ENCODE results near the gene GRHL1. TPM values are rescaled to one million over a fixed set of nuclear protein-coding genes. Genes with fewer than 3 reads are reported as not detected.

GRHL1 gene
- total and polyA plus RNA-seq, 2 donors (not counting 1 experiment from before 2014, with no cell fraction given), result 0.25 to 0.76 TPM

DNA sequence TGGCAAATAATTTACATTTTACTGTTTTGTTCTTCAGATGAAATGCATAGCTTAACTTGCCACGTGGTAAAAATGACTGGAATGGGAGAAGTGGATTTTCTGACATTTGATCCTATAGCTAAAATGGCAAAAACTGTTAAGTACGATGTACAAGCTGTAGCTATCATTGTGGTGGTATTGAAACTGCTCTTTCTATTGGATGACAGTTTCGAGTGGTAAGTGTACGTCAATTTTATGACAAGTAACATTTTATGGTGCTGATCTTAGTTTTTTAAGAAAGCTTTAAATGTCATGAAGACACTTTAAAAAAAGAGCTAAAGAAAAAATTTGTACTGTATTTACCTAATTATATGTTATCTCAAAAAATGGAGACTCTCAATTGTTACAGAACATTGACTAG, 40.8 kb upstream of the GRHL1 start:
- Histone ChIP-seq H2AFZ (ENCODE audit: insufficient read depth, low read depth, low read length, poor library complexity, severe bottlenecking) (no peak overlapping the region), H3K36me3 (replicated peaks in 1 of 2; ENCODE audit: control extremely low read depth in 1 of 2, control insufficient read depth in 1 of 2, extremely low read depth in 1 of 2, insufficient read depth in 2 of 2, low read length in 1 of 2) (peaks cover 7 to 21% of the 10 kb centered on the region in 2 experiments), H3K27me3 (replicated peaks in 1 of 4; ENCODE audit: control extremely low read depth in 1 of 4, control insufficient read depth in 3 of 4, insufficient read depth in 4 of 4, low read length in 3 of 4) (no peaks in the 10 kb centered on the region), H3K27ac (ENCODE audit: low read length in 2 of 2) (no peak overlapping the region), H3K4me3 (ENCODE audit: control extremely low read depth in 1 of 5, extremely low read depth in 1 of 5, insufficient read depth in 1 of 5, low read depth in 2 of 5, low read length in 4 of 5) (no peak overlapping the region), H3K4me1 (ENCODE audit: control insufficient read depth in 2 of 2, insufficient read depth in 2 of 2, low read length in 2 of 2) (no peaks in the 10 kb centered on the region), H4K20me1 (ENCODE audit: control insufficient read depth, insufficient read depth, low read length, poor library complexity, severe bottlenecking) (no peaks in the 10 kb centered on the region), H3K79me2 (ENCODE audit: control insufficient read depth, insufficient read depth, low read length) (no peaks in the 10 kb centered on the region), H3K9me3 (ENCODE audit: control extremely low read depth in 1 of 3, control insufficient read depth in 2 of 3, insufficient read depth in 1 of 3, low read length in 2 of 3) (no peaks in the 10 kb centered on the region), H3K4me2 (replicated peaks; ENCODE audit: low read depth, low read length, poor library complexity, severe bottlenecking) (no peak overlapping the region), H3K9ac (ENCODE audit: low read length) (no peak overlapping the region)
- no peak overlapping the region for H3K27ac Mint-ChIP-seq
- TF ChIP-seq, protein P1, sequence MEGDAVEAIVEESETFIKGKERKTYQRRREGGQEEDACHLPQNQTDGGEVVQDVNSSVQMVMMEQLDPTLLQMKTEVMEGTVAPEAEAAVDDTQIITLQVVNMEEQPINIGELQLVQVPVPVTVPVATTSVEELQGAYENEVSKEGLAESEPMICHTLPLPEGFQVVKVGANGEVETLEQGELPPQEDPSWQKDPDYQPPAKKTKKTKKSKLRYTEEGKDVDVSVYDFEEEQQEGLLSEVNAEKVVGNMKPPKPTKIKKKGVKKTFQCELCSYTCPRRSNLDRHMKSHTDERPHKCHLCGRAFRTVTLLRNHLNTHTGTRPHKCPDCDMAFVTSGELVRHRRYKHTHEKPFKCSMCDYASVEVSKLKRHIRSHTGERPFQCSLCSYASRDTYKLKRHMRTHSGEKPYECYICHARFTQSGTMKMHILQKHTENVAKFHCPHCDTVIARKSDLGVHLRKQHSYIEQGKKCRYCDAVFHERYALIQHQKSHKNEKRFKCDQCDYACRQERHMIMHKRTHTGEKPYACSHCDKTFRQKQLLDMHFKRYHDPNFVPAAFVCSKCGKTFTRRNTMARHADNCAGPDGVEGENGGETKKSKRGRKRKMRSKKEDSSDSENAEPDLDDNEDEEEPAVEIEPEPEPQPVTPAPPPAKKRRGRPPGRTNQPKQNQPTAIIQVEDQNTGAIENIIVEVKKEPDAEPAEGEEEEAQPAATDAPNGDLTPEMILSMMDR (IDR thresholded peaks at IDR 0.05), result no peak
- no peak for TF ChIP-seq EZH2 (IDR thresholded peaks at IDR 0.05; ENCODE audit: borderline replicate concordance, insufficient read depth, low read depth, low read length, poor library complexity, severe bottlenecking)
- no peaks in the 10 kb centered on the region for H3K4me1 Mint-ChIP-seq
- CTCF ChIA-PET, result no interaction called here
- DNase-seq, result no peak
- POLR2A ChIA-PET, result no interaction called here
- intact Hi-C loops (cut with micrococcal nuclease), result no loop called here
- WGBS (ENCODE audit: insufficient coverage), result 100% methylated on average over 2 of the region's 4 CpGs
- H3K27me3 Mint-ChIP-seq, result no peaks in the 10 kb centered on the region
- H3K4me3 Mint-ChIP-seq, result no peak overlapping the region
- no peaks in the 10 kb centered on the region for H3K9me3 Mint-ChIP-seq (ENCODE audit: insufficient read depth)
- ATAC-seq (ENCODE audit: low read depth), result no peak

GRCh38 chr2:9912468-9912867, 39.0 kb upstream of the GRHL1 start:
- H3K9ac ChIP-seq (ENCODE audit: low read length), result no peak overlapping the region
- Mint-ChIP-seq H3K9me3 (ENCODE audit: insufficient read depth) (no peaks in the 10 kb centered on the region), H3K27me3 (no peaks in the 10 kb centered on the region), H3K4me3 (no peak overlapping the region), H3K4me1 (no peaks in the 10 kb centered on the region), H3K27ac (no peak overlapping the region)
- H4K20me1 ChIP-seq (ENCODE audit: control insufficient read depth, insufficient read depth, low read length, poor library complexity, severe bottlenecking), result no peaks in the 10 kb centered on the region
- CTCF ChIA-PET, result no interaction called here
- no peaks in the 10 kb centered on the region for H3K79me2 ChIP-seq (ENCODE audit: control insufficient read depth, insufficient read depth, low read length)
- H3K4me1 ChIP-seq (ENCODE audit: control insufficient read depth in 2 of 2, insufficient read depth in 2 of 2, low read length in 2 of 2), result no peaks in the 10 kb centered on the region
- intact Hi-C loops (cut with micrococcal nuclease), result no loop called here
- H3K9me3 ChIP-seq (ENCODE audit: control extremely low read depth in 1 of 3, control insufficient read depth in 2 of 3, insufficient read depth in 1 of 3, low read length in 2 of 3), result no peaks in the 10 kb centered on the region
- H3K4me2 ChIP-seq (replicated peaks; ENCODE audit: low read depth, low read length, poor library complexity, severe bottlenecking), result no peak overlapping the region
- no peaks in the 10 kb centered on the region for H3K27me3 ChIP-seq (replicated peaks in 1 of 4; ENCODE audit: control extremely low read depth in 1 of 4, control insufficient read depth in 3 of 4, insufficient read depth in 4 of 4, low read length in 3 of 4)
- TF ChIP-seq, protein P1 (IDR thresholded peaks at IDR 0.05), result no peak
- no peak for TF ChIP-seq EZH2 (IDR thresholded peaks at IDR 0.05; ENCODE audit: borderline replicate concordance, insufficient read depth, low read depth, low read length, poor library complexity, severe bottlenecking)
- DNase-seq (no peak), ATAC-seq (ENCODE audit: low read depth) (no peak)
- no peak overlapping the region for H3K27ac ChIP-seq (ENCODE audit: low read length in 2 of 2)
- no CpG with 5 or more reads among the region's 4 CpGs for WGBS (ENCODE audit: insufficient coverage)
- H3K4me3 ChIP-seq (ENCODE audit: control extremely low read depth in 1 of 5, extremely low read depth in 1 of 5, insufficient read depth in 1 of 5, low read depth in 2 of 5, low read length in 4 of 5), result no peak overlapping the region
- POLR2A ChIA-PET, result no interaction called here
- peaks cover 6 to 21% of the 10 kb centered on the region in 2 experiments for H3K36me3 ChIP-seq (replicated peaks in 1 of 2; ENCODE audit: control extremely low read depth in 1 of 2, control insufficient read depth in 1 of 2, extremely low read depth in 1 of 2, insufficient read depth in 2 of 2, low read length in 1 of 2)
- no peak overlapping the region for H2AFZ ChIP-seq (ENCODE audit: insufficient read depth, low read depth, low read length, poor library complexity, severe bottlenecking)
